HFFc6 (cell line): Measurements from ENCODE around the gene PCP4L1. TPM values are rescaled to one million over a fixed set of nuclear protein-coding genes. Genes with fewer than 3 reads are reported as not detected.

Experiments
- DNase-seq: peaks from one replicate; pipeline ENCODE4 v3.0.0-alpha.2; 2018
- H3K27ac Mint-ChIP-seq: 2 replicates; pipeline ENCODE4 v1.8.0; 2020; ENCODE audit warnings: mild to moderate bottlenecking, mixed read lengths
- H3K27me3 Mint-ChIP-seq: 2 replicates; pipeline ENCODE4 v1.8.0; 2021; ENCODE audit warnings: mild to moderate bottlenecking, moderate library complexity, mixed read lengths; ENCODE audit not compliant: insufficient read depth
- H3K36me3 Mint-ChIP-seq: 2 replicates; pipeline ENCODE4 v1.8.0; 2021; ENCODE audit warnings: low read depth, mixed read lengths
- H3K4me1 Mint-ChIP-seq: 2 replicates; pipeline ENCODE4 v1.8.0; 2020; ENCODE audit warnings: low read depth, mixed read lengths
- H3K4me3 Mint-ChIP-seq: 2 replicates; pipeline ENCODE4 v1.8.0; 2020; ENCODE audit warnings: mild to moderate bottlenecking, moderate library complexity, mixed read lengths
- H3K9me3 Mint-ChIP-seq: 2 replicates; pipeline ENCODE4 v1.8.0; 2020; ENCODE audit warnings: mild to moderate bottlenecking, mixed read lengths
- total RNA-seq, 6 experiments: library from RNA; stranded (reverse); fragmentation: NEBNext Ultra II Directional; extraction: Animal tissue kit (Norgen Biotek cat#: 25700); gene quantifications; 2 replicates in 1 of 6; 3 replicates in 5 of 6; pipeline ENCODE4 v1.2.3, GENCODE V29; 2021
- TF ChIP-seq, protein P1 (sequence below): fragments of 200-600 bp; sonication (generic); IDR thresholded peaks from 2 replicates; pipeline ENCODE4 v1.5.0; 2021; ENCODE audit warnings: antibody characterized with exemption, mild to moderate bottlenecking

PCP4L1 gene
- total RNA-seq, 6 experiments from 2014 or later = not detected

DNA sequence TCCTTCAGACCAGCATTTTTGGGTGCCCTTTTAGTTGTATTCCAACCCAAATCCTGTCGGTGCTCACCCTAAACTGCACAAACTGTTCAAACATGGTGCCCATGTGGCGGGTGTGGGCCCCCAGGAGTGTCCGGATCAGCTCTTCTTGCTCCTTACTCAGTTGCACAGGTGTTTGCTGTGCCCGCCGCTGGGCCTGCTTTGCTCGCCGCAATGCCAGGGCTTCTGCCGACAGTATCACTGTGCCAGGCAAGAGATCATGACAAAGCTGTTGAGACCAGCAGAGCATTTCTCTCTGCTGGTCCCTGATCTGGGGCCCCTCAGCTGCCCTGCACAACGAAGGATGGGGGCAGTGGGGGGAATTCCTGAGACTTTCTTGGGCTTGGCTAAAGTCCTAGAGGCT lies 25.4 kb upstream of the PCP4L1 start:
- Mint-ChIP-seq H3K27me3 (peaks cover 12% of the 10 kb centered on the region), H3K9me3 (no peaks in the 10 kb centered on the region), H3K4me3 (no peak overlapping the region), H3K36me3 (peaks cover 5% of the 10 kb centered on the region; the same call in 1 of the 2 replicates), H3K4me1 (peaks cover 7% of the 10 kb centered on the region), H3K27ac (no peak overlapping the region)
- TF ChIP-seq, protein P1, sequence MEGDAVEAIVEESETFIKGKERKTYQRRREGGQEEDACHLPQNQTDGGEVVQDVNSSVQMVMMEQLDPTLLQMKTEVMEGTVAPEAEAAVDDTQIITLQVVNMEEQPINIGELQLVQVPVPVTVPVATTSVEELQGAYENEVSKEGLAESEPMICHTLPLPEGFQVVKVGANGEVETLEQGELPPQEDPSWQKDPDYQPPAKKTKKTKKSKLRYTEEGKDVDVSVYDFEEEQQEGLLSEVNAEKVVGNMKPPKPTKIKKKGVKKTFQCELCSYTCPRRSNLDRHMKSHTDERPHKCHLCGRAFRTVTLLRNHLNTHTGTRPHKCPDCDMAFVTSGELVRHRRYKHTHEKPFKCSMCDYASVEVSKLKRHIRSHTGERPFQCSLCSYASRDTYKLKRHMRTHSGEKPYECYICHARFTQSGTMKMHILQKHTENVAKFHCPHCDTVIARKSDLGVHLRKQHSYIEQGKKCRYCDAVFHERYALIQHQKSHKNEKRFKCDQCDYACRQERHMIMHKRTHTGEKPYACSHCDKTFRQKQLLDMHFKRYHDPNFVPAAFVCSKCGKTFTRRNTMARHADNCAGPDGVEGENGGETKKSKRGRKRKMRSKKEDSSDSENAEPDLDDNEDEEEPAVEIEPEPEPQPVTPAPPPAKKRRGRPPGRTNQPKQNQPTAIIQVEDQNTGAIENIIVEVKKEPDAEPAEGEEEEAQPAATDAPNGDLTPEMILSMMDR = no peak
- DNase-seq = no peak

DNA sequence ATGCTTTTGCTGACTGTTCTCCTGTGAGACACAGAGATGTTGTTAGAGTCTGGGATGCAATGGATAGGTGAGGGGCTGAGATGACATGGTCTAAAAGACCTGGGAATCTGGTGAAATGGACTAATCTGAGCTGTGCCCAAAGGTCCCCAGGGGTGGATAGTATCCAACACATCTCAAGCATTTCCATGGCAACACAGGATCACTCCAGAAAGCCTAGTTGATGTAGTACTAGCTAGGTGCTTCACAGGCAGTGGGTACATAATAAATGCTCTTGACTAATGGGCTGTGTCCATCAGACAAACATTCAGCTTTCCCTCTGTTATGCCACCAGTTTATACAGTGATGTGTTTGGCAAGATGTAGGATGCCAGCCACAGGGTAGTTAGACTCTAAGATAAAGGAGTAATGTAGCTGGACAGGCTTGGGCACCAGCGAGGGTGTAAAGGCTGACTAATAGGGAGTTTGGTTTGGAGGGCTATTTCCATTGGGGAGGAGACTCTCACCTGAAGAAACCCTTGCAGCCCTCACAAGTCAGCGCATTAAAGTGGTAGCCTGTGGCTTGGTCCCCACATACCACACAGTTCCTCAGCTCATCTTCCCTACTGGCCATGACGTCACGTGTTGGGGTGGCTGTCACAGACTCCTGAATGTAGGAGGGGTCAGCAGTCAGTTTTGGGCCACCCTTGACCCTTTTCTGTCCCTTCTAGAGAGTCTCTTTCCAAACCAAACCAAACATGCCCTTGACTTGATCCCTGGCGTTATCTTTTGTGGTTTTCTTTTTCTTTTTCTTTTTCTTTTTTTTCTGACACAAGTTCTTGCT lies 22.4 kb upstream of the PCP4L1 start:
- TF ChIP-seq, protein P1 = no peak
- Mint-ChIP-seq H3K36me3 (no peaks in the 10 kb centered on the region), H3K4me3 (no peak overlapping the region), H3K4me1 (peaks cover 6% of the 10 kb centered on the region; the same call in 1 of the 2 replicates), H3K9me3 (no peaks in the 10 kb centered on the region), H3K27me3 (peaks cover 24% of the 10 kb centered on the region), H3K27ac (no peak overlapping the region)
- DNase-seq = no peak

DNA sequence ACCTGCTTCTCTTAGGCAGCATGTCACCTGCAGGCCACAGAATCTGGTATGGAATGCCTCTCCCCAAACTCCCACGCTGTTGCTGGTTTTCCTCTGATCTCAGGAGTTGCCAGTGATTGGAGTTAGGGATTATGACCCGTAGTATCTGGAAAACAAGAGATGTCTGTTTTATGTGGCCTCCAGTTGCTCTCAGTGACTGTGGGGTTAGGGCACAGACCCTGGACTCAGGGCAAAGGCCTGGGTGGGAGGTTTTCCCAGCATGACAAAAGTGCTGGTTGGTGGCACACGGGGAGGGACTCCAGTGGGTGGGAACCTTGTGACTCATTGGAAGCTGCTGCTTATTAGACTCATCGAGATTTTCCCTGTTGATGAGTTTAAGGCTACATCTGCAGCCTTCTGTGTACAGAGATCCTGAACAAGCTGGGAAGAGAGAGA lies 20.5 kb upstream of the PCP4L1 start, which contains the start of gene NR1I3:
Gene NR1I3, minus strand, starts transcription at position 165 of the 435 bp plus-strand sequence. CDS start 1,638 bp downstream, outside the sequence.
- TF ChIP-seq, protein P1 = no peak
- peaks cover 24% of the 10 kb centered on the region for H3K27me3 Mint-ChIP-seq
- H3K4me3 Mint-ChIP-seq = no peak within 1 kb of the TSS
- no peaks in the 10 kb centered on the region for H3K36me3 Mint-ChIP-seq
- DNase-seq = no peak
- H3K27ac Mint-ChIP-seq = no peak within 1 kb of the TSS
- H3K4me1 Mint-ChIP-seq = peaks cover 17% of the 10 kb centered on the region
- H3K9me3 Mint-ChIP-seq = no peaks in the 10 kb centered on the region

DNA sequence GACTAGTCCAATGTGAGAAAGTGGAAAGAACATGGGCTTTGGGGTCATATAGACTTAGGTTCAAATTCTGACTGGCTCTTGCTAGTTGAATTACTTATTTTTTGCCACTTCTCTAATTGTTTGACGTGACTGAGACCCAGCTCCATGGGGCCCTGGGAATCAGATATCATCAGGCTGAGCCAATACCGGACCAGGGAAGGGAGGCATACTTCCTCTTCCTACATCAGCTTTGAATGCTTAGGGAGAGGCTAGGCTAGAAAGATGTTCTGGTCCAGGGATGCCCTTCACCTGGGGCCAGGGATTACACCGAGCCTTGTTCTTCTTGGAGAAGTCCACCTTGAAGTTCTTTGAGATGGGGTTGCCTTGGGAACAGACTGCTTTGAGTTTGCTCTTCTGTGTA lies 16.9 kb upstream of the PCP4L1 start:
- no peak overlapping the region for H3K27ac Mint-ChIP-seq
- no peak overlapping the region for H3K4me3 Mint-ChIP-seq

DNA sequence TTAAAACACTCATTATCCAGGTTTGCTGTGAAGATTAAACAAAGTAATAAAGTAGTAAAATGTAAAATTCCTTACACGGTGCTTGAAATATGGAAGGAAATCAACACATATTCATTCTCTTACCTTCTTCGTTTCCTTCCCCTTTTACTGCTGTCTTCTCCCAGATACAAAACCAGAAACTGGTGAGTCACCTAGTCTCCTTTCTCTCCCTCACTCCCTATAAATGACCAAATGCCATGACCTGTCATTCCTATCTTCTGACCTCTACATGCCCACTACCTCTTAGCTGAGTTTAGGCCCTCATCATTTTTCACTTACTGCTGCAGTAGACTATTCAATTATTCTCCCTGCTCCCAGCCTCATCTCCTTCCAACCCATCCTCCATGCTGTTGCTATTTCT lies 16.2 kb upstream of the PCP4L1 start:
- Mint-ChIP-seq H3K36me3 (no peaks in the 10 kb centered on the region), H3K4me1 (peaks cover 17% of the 10 kb centered on the region), H3K27ac (no peak overlapping the region), H3K27me3 (peaks cover 17% of the 10 kb centered on the region), H3K9me3 (no peaks in the 10 kb centered on the region), H3K4me3 (no peak overlapping the region)
- DNase-seq = no peak
- TF ChIP-seq, protein P1 = no peak

More for the DNA sequence above, 16.9 kb upstream of the PCP4L1 start:
- no peak for DNase-seq
- H3K27me3 Mint-ChIP-seq = peaks cover 20% of the 10 kb centered on the region
- H3K36me3 Mint-ChIP-seq = no peaks in the 10 kb centered on the region
- peaks cover 17% of the 10 kb centered on the region for H3K4me1 Mint-ChIP-seq
- TF ChIP-seq, protein P1 = no peak
- H3K9me3 Mint-ChIP-seq = no peaks in the 10 kb centered on the region
